RCC 7860 (cell line): Measurements from ENCODE around the gene BHLHE23.

ENCODE experiments used
- DNase-seq: peaks from one replicate; pipeline ENCODE4 v3.0.0-alpha.2; 2015; ENCODE audit warnings: low spot score
- FAIRE-seq: peaks from 2 replicates; lab custom pipeline; 2012; peaks lifted over from hg19 to GRCh38; lab: Jason Lieb, UNC

Gene BHLHE23

GRCh38 chr20:63026582-63027165, 19.9 kb upstream of the BHLHE23 start:
- FAIRE-seq (no peak), DNase-seq (no peak)

DNA sequence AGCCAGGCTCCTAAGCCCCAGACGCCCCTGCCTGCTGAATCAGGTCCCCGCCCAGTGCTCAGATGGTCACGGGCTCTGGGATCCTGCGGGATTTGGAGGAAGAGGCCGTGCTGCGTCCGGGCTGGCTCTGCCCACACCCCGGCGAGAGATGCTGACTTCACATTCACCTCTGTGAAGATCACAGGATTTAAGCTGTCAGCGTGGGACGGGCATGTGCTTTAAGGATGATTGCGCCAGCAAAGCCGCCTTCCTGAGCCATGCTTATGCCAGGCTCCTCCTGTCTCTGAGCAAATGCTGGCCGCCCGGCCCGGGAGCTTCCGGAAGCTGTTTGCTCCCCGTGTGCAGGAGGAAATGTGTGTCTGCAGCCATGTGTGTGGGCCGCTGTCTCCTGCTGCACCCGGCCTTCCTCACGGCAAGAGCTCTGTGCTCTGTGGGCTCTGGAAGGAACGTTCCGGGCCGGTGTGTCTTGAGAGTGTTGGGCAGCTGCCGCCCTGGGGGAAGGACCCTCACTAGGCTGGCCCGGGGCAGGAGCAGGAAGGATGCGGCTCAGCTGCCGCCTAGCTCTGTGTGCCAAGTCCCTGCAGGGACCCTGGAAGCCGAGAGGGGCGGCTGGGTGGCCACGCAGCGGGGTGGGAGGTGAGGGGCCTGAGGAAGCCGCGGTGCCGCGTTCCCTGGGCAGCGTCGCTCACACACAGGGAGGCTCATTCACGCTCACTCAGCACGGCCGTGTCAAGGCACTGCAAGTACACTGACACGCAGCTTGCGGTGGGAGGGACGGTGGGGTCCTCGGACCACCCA, 19.0 kb upstream of the BHLHE23 start:
- DNase-seq (no peak), FAIRE-seq (no peak)

DNA sequence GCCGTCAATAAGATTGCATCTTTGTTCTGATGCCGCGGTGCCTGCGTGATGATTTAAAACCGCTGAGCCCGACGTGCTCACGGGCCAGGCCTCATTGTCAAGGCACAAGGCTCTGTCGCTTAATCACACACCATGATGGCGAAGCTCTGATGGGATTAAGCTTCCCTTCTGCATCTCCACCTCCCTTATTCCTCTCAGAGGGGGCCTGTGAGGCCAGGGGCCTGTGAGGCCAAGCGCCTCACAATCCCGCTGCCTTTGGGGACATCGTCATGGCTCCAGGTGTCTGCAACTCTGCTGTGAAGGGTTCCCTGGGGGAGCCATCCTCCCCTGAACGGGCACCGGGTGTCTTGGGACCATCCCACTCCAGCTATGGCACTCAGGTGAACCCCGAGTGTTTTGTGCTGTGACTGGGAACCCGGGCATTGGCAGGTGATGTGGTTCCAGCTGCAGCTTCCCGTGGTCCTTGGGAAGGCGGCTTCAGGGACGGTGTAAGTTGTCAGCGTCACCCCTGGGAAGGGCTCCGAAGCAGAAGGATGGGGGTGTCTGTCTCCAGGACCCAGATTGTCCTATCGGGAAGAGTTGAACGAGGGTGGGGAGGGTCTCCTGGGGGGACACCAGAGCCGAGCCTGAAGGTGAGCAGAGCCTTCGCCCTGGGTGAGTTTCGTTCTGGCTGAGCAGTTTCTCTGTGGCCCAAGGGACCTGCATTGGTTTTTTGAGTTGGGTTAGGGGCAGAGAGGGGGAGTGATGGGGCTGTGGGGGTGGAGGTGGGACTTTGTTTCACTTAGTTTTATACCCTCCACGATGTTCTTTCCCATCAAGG, 18.0 kb upstream of the BHLHE23 start:
- DNase-seq: no peak
- FAIRE-seq: no peak

DNA sequence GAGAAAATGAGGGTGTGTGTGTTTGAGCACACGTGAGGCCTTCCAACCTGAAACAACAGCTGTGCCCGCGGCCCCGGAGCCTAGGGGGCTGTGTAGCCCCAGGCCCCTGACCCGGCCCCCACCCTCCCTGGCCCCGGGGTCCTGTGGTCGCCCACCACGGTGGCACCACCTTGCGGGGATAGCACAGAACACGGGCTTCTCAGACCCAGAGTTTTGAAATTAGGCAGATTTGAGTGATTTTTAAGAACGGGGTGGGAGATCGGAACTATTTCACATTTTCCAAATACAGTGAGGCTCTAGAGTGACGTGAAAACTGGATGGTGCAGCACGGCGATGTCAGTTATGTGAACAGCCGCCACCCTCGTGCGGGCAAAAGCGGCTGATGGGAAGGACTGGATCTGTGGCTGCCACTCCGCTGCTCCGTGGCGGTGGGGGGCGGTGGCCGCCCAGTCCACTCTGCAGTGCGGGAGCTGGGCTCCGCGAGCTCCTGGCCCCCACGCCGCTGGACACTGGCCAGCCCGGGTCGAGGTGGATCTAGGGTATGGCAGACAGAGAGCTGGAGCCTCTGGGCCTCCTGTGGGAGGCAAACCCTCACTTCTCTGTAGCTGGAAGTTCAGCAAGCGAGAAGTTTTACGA, 17.3 kb upstream of the BHLHE23 start:
- FAIRE-seq: no peak
- no peak for DNase-seq

DNA sequence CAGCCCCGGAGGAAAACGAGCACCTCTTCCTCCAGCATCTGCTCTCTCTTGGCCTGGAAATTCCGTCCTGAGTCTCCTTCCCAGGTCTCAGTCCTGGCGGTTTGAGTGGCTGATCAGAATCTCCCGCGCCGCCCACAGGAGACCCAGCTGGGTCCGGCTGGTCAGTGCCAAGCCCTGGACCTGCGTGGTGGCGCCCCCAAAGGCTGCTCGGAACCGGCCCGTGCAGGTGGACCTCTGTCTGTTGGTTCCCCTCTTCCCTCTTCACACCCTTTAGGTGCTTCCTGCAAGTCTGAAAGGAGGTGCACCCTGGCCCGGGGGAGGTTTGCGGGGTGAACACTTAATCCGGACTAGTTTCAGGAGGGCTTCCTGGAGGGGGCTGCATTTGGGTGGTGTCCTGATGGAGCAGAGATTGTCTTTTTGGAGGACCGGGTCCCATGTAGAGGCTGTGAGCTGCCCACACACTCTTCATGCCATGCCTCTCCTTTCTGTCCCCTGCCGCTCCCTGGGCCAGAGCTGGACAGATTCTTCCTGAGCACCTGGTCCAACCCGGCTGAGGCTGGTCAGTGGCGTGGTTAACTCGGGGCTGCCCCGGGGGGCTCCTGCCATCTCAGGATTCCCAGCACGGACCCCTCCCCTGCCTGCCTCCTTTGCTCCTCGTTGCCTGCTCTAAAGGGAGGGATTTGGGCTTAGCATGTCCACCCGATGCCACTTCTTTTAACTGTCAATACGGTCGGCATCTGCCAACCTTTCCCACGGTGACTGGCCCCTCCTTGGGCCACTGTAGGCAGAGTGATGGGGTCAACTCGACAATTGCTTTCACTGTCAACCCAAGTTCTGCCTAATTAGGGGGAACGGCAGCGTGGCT, 16.5 kb upstream of the BHLHE23 start:
- FAIRE-seq: no peak
- no peak for DNase-seq

GRCh38 chr20:63022501-63022900, 15.7 kb upstream of the BHLHE23 start:
- FAIRE-seq: no peak
- DNase-seq: no peak

- no peak for DNase-seq
- FAIRE-seq: no peak
Measured at GRCh38 chr20:63021356-63022321, 14.9 kb upstream of the BHLHE23 start.

DNA sequence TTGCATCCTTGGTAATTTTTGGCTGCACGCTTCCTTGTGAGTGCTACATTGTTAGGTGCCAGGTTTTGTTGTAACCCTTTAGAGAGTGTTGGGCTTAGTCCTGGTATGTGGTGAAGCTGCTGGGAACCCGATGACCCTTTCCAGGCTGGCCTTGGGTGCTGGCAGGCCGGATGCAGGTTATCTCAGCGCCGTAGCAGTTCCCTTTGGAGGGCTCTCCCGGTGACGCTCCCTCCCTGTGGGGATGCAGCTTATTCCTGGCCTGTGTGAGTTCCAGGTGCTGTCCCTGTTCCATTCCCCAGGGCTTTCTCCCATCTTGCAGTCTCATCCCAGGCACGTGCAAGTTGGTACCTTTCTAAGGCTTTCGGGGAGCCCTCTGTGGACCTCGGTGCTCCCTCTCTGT, 13.9 kb upstream of the BHLHE23 start:
- FAIRE-seq (no peak), DNase-seq (no peak)

GRCh38 chr20:63017826-63018411, 11.2 kb upstream of the BHLHE23 start:
- DNase-seq (no peak), FAIRE-seq (no peak)

GRCh38 chr20:63017076-63017825, 10.5 kb upstream of the BHLHE23 start:
- DNase-seq (no peak), FAIRE-seq (no peak)

DNA sequence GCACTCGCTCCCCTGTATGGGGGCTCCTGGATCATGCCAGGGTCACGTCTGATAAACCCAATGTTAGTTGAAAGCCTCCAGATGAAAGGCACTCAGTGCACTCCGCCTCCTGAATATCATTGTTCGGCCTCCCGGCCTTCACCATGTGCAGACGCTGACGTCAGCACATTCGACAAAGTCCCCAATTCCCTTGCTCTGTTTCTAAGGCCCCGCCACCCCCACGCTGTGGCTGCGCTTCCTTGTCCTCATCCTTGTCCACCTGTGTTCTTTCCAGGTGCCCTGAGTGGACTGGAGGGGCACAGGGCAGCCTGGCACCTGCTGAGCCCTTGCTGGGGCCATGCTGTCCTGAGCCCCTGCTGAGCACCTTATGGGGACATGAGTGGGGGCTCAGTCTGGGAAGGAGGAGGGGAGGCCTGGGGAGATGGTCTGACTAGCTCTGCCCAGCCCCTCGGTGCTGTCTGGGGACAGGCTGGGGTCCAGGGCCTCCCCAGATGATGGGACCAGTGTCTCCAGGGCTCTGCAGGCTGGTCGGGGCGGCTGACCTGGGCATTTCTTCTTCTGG, 9.8 kb upstream of the BHLHE23 start:
- DNase-seq (no peak), FAIRE-seq (no peak)

- DNase-seq (no peak), FAIRE-seq (no peak)
Measured at GRCh38 chr20:63015662-63016361, 9.0 kb upstream of the BHLHE23 start.

DNA sequence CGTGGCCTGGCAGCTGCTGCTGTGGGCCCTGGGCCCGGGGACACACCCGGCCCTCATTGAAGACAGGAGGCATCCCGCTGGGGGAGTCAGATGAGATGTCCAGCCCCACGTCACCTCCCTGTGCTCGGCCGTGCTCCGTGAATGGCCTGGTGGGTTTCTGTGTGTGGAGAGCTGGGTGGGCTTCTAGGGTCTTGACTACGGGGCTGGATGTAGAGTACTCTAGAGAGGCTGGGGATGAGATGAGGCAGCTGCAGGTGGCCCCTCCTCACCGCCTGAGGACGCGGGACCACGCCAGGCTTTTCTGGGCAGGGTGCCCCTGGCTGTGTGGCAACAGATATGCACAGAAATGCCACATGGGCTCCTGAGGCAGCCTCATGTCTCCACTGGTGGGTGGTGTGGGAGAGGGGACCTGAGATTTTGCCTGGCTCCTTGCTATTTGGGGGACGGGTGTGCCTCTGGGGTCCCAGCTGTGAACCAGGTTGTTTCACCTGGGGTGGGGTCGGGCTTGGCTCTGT, 8.4 kb upstream of the BHLHE23 start:
- no peak for FAIRE-seq
- DNase-seq: no peak

GRCh38 chr20:63014710-63015109, 7.9 kb upstream of the BHLHE23 start:
- DNase-seq (no peak), FAIRE-seq (no peak)

GRCh38 chr20:63014287-63014686, 7.5 kb upstream of the BHLHE23 start:
- DNase-seq (no peak), FAIRE-seq (no peak)

DNA sequence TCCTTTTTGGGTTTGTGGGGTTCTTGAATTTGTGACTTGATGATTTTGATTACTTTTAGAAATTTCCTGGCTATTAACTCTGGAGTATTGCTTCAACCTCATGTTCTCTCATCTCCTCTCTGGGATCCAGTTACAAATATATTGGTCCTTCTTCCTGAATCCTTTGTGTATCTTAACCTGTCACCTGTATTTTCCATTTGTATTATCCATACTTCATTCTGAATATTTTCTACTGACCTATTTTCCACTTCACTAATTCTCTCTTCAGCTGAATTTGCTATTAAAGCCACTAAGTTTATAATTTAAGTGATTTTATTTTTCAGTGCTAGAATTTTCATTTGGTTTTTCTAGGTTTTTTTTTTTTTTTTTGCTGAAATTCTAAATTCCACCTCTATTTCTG, 6.4 kb upstream of the BHLHE23 start:
- no peak for FAIRE-seq
- no peak for DNase-seq

DNA sequence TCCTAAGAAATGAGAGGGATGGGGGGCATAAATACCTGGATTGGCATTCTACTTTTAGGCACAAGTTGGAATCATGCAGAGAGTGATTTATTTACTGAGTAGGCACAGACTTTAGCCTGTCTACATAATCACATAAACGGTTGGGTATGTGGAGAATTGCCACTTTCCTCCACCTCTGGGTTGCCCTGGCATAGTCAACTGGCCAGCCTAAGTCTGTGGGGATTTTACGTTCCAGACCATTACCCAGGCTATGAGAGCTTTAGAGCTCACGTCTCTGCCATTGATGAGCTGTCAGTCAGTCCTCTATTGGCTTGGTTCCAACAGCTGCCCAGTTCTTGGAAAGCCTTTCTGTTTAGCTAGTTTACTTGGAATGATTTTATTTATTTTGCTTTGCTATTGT, 5.0 kb upstream of the BHLHE23 start:
- DNase-seq (peak; percentile 83), FAIRE-seq (peak; percentile 94)
